ENCODE data around the gene MED12L.

Gene MED12L

GRCh38 chr3:151182349-151183079, 97.0 kb downstream of the MED12L start:
- no peak for TF ChIP-seq EZH2 (IDR thresholded peaks at IDR 0.05; ENCODE audit: borderline replicate concordance, low read length)
- Histone ChIP-seq H3K27me3 (ENCODE audit: insufficient read depth, low read length) (no peaks in the 10 kb centered on the region), H3K4me2 (ENCODE audit: low read length) (no peak overlapping the region), H3K36me3 (ENCODE audit: insufficient read depth, low read length) (no peaks in the 10 kb centered on the region), H3F3A (ENCODE audit: insufficient read depth, low read length) (no peaks in the 10 kb centered on the region), H3K4me1 (ENCODE audit: insufficient read depth, low read length, severe bottlenecking) (no peaks in the 10 kb centered on the region), H3K4me3 (ENCODE audit: low read depth, low read length, poor library complexity, severe bottlenecking) (no peak overlapping the region), H3K79me2 (ENCODE audit: insufficient read depth, low read length) (no peaks in the 10 kb centered on the region), H3K27ac (ENCODE audit: low read depth, low read length, poor library complexity, severe bottlenecking) (no peak overlapping the region), H3K9me3 (ENCODE audit: low read length) (no peaks in the 10 kb centered on the region), H2AFZ (ENCODE audit: low read length) (no peak overlapping the region), H3K9me2 (ENCODE audit: low read depth, low read length) (no peaks in the 10 kb centered on the region), H4K20me1 (ENCODE audit: insufficient read depth, low read length) (no peaks in the 10 kb centered on the region), H3K9ac (ENCODE audit: low read length) (no peak overlapping the region)

GRCh38 chr3:151183265-151183671, 97.8 kb downstream of the MED12L start:
- TF ChIP-seq CTCF (IDR thresholded peaks at IDR 0.05; ENCODE audit: low read length): no peak
- no peak for TF ChIP-seq EZH2 (IDR thresholded peaks at IDR 0.05; ENCODE audit: borderline replicate concordance, low read length)
- Histone ChIP-seq H3K9me3 (ENCODE audit: low read length) (no peaks in the 10 kb centered on the region), H3K27me3 (ENCODE audit: insufficient read depth, low read length) (no peaks in the 10 kb centered on the region), H3K4me1 (ENCODE audit: insufficient read depth, low read length, severe bottlenecking) (no peaks in the 10 kb centered on the region), H3K79me2 (ENCODE audit: insufficient read depth, low read length) (no peaks in the 10 kb centered on the region), H3K4me2 (ENCODE audit: low read length) (no peak overlapping the region), H3K36me3 (ENCODE audit: insufficient read depth, low read length) (no peaks in the 10 kb centered on the region), H3K4me3 (ENCODE audit: low read depth, low read length, poor library complexity, severe bottlenecking) (no peak overlapping the region), H3K27ac (ENCODE audit: low read depth, low read length, poor library complexity, severe bottlenecking) (no peak overlapping the region), H2AFZ (ENCODE audit: low read length) (no peak overlapping the region), H3K9me2 (ENCODE audit: low read depth, low read length) (no peaks in the 10 kb centered on the region), H3F3A (ENCODE audit: insufficient read depth, low read length) (no peaks in the 10 kb centered on the region), H3K9ac (ENCODE audit: low read length) (no peak overlapping the region), H4K20me1 (ENCODE audit: insufficient read depth, low read length) (no peaks in the 10 kb centered on the region)

GRCh38 chr3:151191095-151191494, 105.6 kb downstream of the MED12L start:
- no peaks in the 10 kb centered on the region for H3K4me1 ChIP-seq (ENCODE audit: insufficient read depth, low read length, severe bottlenecking)

More at GRCh38 chr3:151191095-151191494, 105.6 kb downstream of the MED12L start:
- Histone ChIP-seq H2AFZ (ENCODE audit: low read length) (no peak overlapping the region), H3K4me2 (ENCODE audit: low read length) (no peak overlapping the region), H4K20me1 (ENCODE audit: insufficient read depth, low read length) (no peaks in the 10 kb centered on the region), H3K9me2 (ENCODE audit: low read depth, low read length) (no peaks in the 10 kb centered on the region), H3K27ac (ENCODE audit: low read depth, low read length, poor library complexity, severe bottlenecking) (no peak overlapping the region), H3K9me3 (ENCODE audit: low read length) (no peaks in the 10 kb centered on the region), H3F3A (ENCODE audit: insufficient read depth, low read length) (no peaks in the 10 kb centered on the region), H3K36me3 (ENCODE audit: insufficient read depth, low read length) (peaks cover 10% of the 10 kb centered on the region; the same call in 1 of the 2 replicates), H3K4me3 (ENCODE audit: low read depth, low read length, poor library complexity, severe bottlenecking) (no peak overlapping the region), H3K9ac (ENCODE audit: low read length) (no peak overlapping the region), H3K27me3 (ENCODE audit: insufficient read depth, low read length) (no peaks in the 10 kb centered on the region), H3K79me2 (ENCODE audit: insufficient read depth, low read length) (no peaks in the 10 kb centered on the region)
- TF ChIP-seq CTCF (IDR thresholded peaks at IDR 0.05; ENCODE audit: low read length) (no peak), EZH2 (IDR thresholded peaks at IDR 0.05; ENCODE audit: borderline replicate concordance, low read length) (no peak)
